NCI-H2196 (cell line): ENCODE data around the gene ADGRL4.
"Not testable (repeated sequence)": the region's sequence is repeated elsewhere in the genome, so short reads cannot be mapped to it uniquely, and the experiment has no call there.

Source experiments
- DNase-seq: peaks from one replicate; lab custom pipeline; 2025; ENCODE audit not compliant: unreplicated experiment; lab: John Stamatoyannopoulos, UW

Gene ADGRL4

DNA sequence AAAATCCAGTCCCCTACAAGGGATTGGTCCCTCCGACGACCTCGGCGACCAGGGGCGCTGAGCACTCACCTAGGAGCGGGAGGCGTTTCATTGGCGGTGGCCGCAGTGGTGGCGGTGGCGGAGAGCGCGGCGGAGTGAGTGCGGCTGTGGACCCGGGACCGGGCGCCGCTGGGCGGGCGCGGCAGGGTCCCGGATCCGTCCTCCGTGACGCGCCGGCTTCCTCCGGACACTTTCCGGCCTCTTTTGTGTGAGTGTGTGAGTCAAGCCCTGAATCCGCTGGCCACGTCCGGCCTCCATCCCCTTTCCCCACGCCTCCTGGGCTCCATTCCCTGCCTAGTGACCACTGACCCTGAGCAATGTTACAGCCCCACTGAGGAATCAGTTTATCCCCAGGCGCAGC, at the start of gene ADGRL4:
TSS of gene ADGRL4 (minus strand) at position 167 of the 400 bp plus-strand sequence. CDS start at position 91, 76 bp downstream.
- DNase-seq, result no peak

DNA sequence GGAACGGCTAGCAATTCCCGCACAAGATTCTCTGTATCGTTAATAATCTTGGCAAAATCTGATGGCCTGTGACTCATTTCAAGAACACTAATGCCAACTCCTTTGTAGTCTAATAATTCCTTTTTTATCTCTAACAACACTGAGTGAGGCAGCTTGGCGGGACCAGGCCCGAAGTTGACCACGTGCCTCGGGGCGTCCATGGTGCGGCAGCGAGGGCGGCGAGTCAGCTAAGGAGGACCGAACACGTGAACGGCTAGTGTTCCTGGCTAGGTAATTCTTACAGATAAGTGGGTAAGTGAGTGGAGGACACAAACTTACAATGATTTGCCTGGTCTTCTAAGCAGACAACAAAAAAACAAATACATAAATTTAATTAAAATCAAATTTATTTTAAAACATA, 49.3 kb upstream of the ADGRL4 start:
- DNase-seq, result no peak

DNA sequence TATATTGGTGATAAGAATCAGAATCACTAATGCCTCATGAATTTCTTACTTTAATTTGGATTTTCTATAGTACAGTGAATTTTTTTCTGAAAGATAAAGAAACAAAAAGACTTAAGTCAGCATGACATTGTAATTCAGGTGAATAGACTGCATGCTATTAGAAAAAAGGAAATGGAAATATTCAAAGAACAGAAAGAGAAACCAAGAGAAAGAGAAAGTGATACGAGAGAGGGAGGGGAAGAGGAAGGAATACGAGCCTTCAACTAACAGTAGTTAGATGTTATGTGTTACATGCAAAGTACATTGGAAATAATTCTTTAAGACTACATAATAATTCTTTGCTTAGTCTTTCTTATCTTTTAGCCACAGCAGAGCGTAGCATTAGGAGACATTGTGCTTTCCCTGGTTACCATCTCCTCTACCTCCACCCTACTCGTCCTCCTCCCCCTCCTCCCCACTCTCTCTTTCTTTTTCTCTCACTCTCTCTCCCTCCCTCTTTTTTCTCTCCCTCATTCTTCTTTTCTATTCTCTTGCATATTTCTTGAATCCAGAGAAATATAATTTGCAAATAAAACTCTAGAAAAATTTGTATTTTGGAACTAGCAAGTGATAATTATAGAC, 46.4 kb upstream of the ADGRL4 start:
- DNase-seq, result no peak

GRCh38 chr1:79044974-79045650, 38.6 kb upstream of the ADGRL4 start:
- no peak for DNase-seq

GRCh38 chr1:79043506-79043905, 37.0 kb upstream of the ADGRL4 start:
- no peak for DNase-seq

DNA sequence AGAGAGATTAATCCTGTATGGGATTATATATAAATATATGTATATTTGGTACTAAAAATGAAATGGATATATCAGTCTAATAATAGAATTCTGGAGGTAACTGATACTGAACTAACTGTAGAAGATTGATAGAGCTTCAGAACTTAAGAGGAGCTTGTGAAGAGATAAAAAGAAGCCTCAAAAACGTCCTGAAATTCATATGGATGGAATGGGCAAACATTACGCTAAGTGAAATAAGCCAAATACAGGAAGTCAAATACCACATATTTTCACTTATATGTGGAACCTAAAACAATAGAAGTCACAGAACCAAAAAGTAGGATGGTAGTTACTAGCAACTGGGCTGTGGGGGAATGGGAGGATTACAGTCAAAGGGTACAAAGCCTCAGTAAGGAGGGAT, 36.0 kb upstream of the ADGRL4 start:
- no peak for DNase-seq

DNA sequence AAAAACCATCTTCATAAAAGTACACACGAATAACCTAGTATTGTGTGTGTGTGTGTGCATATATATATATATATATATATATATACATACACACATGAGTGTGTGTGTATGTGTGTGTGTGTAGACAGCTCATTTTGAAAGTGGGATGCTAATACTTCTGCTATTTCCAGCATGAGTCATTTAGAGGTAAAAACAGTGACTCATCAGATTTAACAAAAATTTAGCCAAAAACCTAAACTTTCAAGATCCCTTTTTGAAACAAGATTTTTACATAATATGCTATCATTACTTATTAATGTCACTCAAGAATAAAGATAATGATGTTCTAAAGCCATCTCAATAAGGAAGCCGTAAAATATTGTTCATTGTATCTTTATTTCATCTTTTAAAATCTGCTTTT, 35.6 kb upstream of the ADGRL4 start:
- DNase-seq, result no peak

DNA sequence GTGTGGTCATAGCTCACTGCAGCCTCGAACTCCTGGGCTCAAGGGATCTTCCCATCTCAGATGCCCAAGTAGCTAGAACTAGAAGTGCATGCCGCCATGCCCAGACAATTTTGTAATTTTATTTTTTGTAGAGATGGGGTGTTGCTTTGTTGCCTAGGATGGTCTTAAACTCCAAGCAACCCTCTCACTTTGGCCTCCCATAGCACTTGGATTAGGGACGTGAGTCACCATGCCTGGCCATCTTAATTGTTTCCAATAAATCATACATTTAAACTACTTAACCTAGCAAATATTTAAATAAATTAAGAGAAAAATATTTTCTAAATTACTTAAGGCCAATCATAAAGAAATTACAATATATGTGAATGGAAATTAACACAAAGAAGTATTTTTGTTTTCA, 35.1 kb upstream of the ADGRL4 start:
- no peak for DNase-seq

- no peak for DNase-seq
Observed at GRCh38 chr1:79040424-79041082, 34.0 kb upstream of the ADGRL4 start.

DNA sequence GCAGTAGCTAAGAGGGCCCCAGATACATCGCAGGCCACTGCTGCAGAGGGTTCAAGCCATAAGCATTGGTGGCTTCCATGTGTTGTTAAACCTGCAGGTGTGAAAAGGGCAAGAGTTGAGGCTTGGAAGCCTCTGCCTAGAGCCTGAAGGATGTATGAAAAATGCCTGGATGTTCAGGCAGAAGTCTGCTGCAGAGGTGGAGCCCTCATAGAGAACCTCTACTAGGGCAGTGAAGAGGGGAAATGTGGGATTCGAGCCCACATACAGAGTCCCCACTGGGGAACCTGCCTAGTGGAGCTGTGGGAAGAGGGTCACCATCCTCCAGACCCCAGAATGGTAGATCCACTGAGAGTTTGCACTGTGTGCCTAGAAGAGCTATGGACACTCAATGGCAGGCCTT, 30.6 kb upstream of the ADGRL4 start:
- no peak for DNase-seq

DNA sequence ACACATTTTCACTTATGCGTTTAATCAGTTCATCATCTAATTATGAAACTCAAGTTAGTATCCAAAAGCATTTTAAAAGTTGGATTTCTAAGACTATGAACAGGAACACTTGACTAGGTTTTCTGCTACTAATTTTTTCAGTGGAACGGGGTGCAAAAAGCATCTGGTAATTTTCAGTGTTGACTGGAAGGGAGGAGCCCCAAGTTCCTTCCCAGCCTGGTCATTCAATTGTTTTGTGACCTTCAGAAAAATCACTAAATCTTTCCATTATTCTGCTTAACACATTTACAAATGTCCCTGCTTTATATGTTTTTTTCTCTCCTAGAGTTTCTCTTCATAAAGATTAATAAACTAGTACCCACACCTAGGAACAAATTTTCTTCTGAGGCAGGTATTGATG, 6.0 kb upstream of the ADGRL4 start:
- no peak for DNase-seq

- no peak for DNase-seq
Observed at GRCh38 chr1:79010589-79010988, 4.1 kb upstream of the ADGRL4 start.

- no peak for DNase-seq
Observed at GRCh38 chr1:79005945-79006344, 585 bp downstream of the ADGRL4 start.

DNA sequence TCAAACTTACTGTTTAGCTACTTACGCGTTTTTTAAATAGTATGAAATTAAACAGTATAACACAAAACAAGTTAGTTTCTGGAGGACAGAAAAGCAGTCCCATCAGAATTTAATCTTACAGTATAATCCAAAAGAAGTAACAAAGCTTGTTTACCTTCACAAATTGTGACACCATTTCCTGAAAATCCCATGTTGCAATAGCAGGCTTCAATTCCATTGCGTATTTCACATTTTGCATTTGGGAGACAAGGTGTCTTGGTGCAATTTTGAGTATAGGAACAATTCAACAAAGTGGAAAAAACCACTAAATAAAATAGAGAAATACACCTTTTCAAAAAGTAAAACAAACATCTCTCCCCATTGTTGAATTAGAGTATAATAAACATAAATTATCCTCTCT, 1.6 kb downstream of the ADGRL4 start:
- no peak for DNase-seq

- no peak for DNase-seq
Observed at GRCh38 chr1:78996791-78997190, 9.7 kb downstream of the ADGRL4 start.

GRCh38 chr1:78987042-78987441, 19.5 kb downstream of the ADGRL4 start:
- DNase-seq, result no peak

DNA sequence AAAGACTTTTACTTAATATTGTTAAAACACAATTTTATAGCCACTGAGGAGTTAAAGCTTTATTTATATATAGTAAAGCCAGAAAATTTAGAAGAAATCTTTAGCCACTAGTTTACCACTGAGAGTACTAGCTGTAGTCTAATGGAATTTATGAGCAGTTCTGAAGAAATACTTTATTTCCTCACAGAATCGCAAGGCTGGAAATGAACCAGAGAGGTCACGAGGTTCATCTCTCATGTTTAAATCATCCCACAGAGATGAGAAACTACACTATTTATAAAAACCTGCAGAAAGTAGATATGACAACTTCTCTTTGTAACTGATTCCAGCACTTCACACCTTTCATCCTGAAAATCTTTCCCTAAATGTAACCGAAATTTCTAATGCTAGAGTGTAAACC, 26.0 kb downstream of the ADGRL4 start:
- no peak for DNase-seq

DNA sequence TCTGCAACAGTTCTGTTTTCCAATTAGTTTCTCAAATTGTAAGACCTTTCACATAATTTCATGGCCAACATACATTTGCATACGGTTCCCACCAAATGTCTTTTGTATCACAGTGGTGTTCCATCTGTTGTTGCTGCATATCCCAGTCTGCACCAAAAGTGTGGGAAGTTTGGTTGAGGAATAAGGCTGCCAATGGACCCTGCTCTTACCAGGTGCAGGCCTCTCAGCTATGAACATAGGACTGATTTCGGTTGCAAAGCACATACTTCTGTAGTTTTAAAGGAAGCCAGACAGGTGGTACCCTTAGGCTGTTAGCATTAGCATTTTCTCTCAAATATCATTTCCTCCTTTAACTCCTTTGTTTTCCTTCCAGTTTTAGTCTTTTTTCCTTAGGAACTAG, 33.8 kb downstream of the ADGRL4 start:
- no peak for DNase-seq

- not testable (repeated sequence) for DNase-seq
Observed at GRCh38 chr1:78967091-78967490, 39.4 kb downstream of the ADGRL4 start.

GRCh38 chr1:78958711-78959110, 47.8 kb downstream of the ADGRL4 start:
- no peak for DNase-seq

GRCh38 chr1:78950826-78951225, 55.7 kb downstream of the ADGRL4 start:
- DNase-seq, result no peak

DNA sequence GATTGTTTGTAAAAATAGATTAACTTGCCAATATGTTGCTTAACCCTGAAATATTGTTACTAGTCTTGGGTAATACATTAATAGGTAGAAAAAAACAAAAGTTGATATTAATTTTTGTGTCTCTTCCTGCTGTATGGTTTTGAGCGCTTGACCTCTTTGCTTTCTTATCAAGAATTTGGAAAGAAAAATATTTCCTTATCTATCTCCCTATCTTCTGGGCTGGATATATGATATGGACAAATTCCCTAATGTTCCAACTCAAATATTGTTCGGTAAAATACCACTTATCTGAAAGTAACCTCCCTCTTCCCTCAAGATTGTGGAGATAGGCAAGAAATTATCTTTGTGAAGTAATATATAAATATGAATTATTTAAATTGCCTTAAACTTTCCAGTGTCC, 57.3 kb downstream of the ADGRL4 start:
- no peak for DNase-seq
